Endothelial cell of umbilical vein (primary cell): ENCODE results near the gene GLDN. TPM values are rescaled to one million over a fixed set of nuclear protein-coding genes. Genes with fewer than 3 reads are reported as not detected.

Experiments
- BruUV-seq: library from RNA; stranded (reverse); fragments of 400-500 nt; replicated peaks from 2 replicates; lab custom pipeline; 2021; lab: Mats Ljungman, UMichigan
- CTCF ChIA-PET: fragments of 300-600, 350-600 bp; sonication (Branson Sonifier 250); formaldehyde crosslinking; loops from one replicate; lab custom pipeline; 2021; ENCODE audit warnings: antibody characterized with exemption, inconsistent platforms; lab: Charles Lee
- POLR2A ChIA-PET: fragments of 300-600, 350-600 bp; sonication (Branson Sonifier 250); formaldehyde crosslinking; loops from one replicate; lab custom pipeline; 2021; ENCODE audit warnings: antibody characterized with exemption, inconsistent platforms; lab: Charles Lee
- DNase-seq: peaks from one replicate; pipeline ENCODE4 v3.0.0-alpha.2; 2011; ENCODE audit warnings: low read depth, low spot score
- FAIRE-seq: peaks from 2 replicates; lab custom pipeline; 2011; peaks lifted over from hg19 to GRCh38; lab: Jason Lieb, UNC
- H2AFZ ChIP-seq: 2 replicates; pipeline ENCODE4 v1.6.0; 2012; ENCODE audit warnings: low read depth, low read length, control low read depth, inconsistent platforms
- H3K27ac ChIP-seq: 2 replicates; pipeline ENCODE4 v1.5.1; 2011; ENCODE audit warnings: low read depth, mild to moderate bottlenecking, control low read depth, low read length, moderate library complexity; ENCODE audit not compliant: insufficient read depth
- H3K27me3 ChIP-seq, 2 experiments: 2 replicates each; pipeline versions ENCODE4 v1.6.0 to v1.6.1; 2011; ENCODE audit warnings: low read length in 2 of 2, mixed read lengths in 1 of 2; ENCODE audit not compliant: control insufficient read depth in 2 of 2, insufficient read depth in 2 of 2
- H3K36me3 ChIP-seq, 2 experiments: 2 replicates in 1 of 2; 3 replicates in 1 of 2; pipeline ENCODE4 v1.5.1; 2011; ENCODE audit warnings: low read length in 2 of 2, mild to moderate bottlenecking in 1 of 2, moderate library complexity in 1 of 2; ENCODE audit not compliant: control insufficient read depth in 2 of 2, insufficient read depth in 2 of 2; ENCODE audit errors: extremely low read depth in 1 of 2
- H3K4me1 ChIP-seq: 3 replicates; pipeline ENCODE4 v1.5.1; 2011; ENCODE audit warnings: mild to moderate bottlenecking, low read length; ENCODE audit not compliant: control insufficient read depth, insufficient read depth; ENCODE audit errors: extremely low read depth
- H3K4me2 ChIP-seq: 2 replicates; pipeline ENCODE4 v1.6.1; 2011; ENCODE audit warnings: low read length, control low read depth, mixed read lengths; ENCODE audit not compliant: insufficient read depth
- H3K4me3 ChIP-seq, 3 experiments: fragments of 200-600 bp in 1 of 3; sonication (generic), shearing (Covaris generic) in 1 of 3; replicated peaks in 1 of 3; 2 replicates each; pipeline ENCODE4 v1.5.1; 2011 to 2016; ENCODE audit warnings: control low read depth in 3 of 3, low read length in 3 of 3, mild to moderate bottlenecking in 2 of 3, inconsistent platforms in 1 of 3, low read depth in 1 of 3, moderate library complexity in 1 of 3; ENCODE audit not compliant: insufficient read depth in 1 of 3
- H3K79me2 ChIP-seq: 2 replicates; pipeline ENCODE4 v1.6.0; 2012; ENCODE audit warnings: low read length, inconsistent platforms; ENCODE audit not compliant: control insufficient read depth, insufficient read depth
- H3K9ac ChIP-seq: replicated peaks from 2 replicates; pipeline ENCODE3; 2011; ENCODE audit warnings: low read length, control low read depth; ENCODE audit not compliant: insufficient read depth; ENCODE audit errors: extremely low read depth
- H3K9me1 ChIP-seq: replicated peaks from 3 replicates; pipeline ENCODE4 v1.6.0; 2011; ENCODE audit warnings: mild to moderate bottlenecking, low read length; ENCODE audit not compliant: control insufficient read depth, insufficient read depth; ENCODE audit errors: extremely low read depth
- H3K9me3 ChIP-seq: replicated peaks from 2 replicates; pipeline ENCODE4 v1.5.1; 2012; ENCODE audit warnings: low read length, inconsistent platforms; ENCODE audit not compliant: control insufficient read depth, insufficient read depth
- H4K20me1 ChIP-seq: replicated peaks from 2 replicates; pipeline ENCODE3; 2011; ENCODE audit warnings: mild to moderate bottlenecking, low read length; ENCODE audit not compliant: control insufficient read depth, insufficient read depth; ENCODE audit errors: extremely low read depth
- CTCF ChIP-seq, 2 donors: IDR thresholded peaks; 1 replicate in 1 of 2; 2 replicates in 1 of 2; pipeline ENCODE4 v1.5.1; 2011; ENCODE audit warnings: low read length in 2 of 2, mild to moderate bottlenecking in 2 of 2, moderate library complexity in 2 of 2, control low read depth in 1 of 2, inconsistent platforms in 1 of 2, low read depth in 1 of 2; ENCODE audit not compliant: insufficient read depth in 1 of 2; ENCODE audit errors: extremely low read depth in 1 of 2
- EZH2 ChIP-seq: IDR thresholded peaks from 2 replicates; pipeline ENCODE4 v1.6.1; 2012; ENCODE audit warnings: borderline replicate concordance, low read depth, mild to moderate bottlenecking, moderate library complexity, low read length, inconsistent platforms; ENCODE audit not compliant: severe bottlenecking
- FOS ChIP-seq: IDR thresholded peaks from 2 replicates; pipeline ENCODE4 v1.6.1; 2011; ENCODE audit warnings: mild to moderate bottlenecking, low read length, moderate library complexity, borderline replicate concordance; ENCODE audit not compliant: insufficient read depth
- GATA2 ChIP-seq: IDR thresholded peaks from 2 replicates; pipeline ENCODE4 v1.7.0; 2011; ENCODE audit warnings: low read depth, mild to moderate bottlenecking, moderate library complexity, mixed read lengths, low read length; ENCODE audit not compliant: insufficient read length, insufficient read depth
- JUN ChIP-seq: IDR thresholded peaks from 2 replicates; pipeline ENCODE4 v1.6.1; 2011; ENCODE audit warnings: borderline replicate concordance, low read depth; ENCODE audit not compliant: insufficient read length, insufficient read depth
- MYC ChIP-seq: IDR thresholded peaks from one replicate; pipeline ENCODE4 v1.6.1; 2011; ENCODE audit warnings: mild to moderate bottlenecking, low read depth, low read length
- POLR2A ChIP-seq: IDR thresholded peaks from 2 replicates; pipeline ENCODE4 v1.6.1; 2012; ENCODE audit warnings: low read depth, mild to moderate bottlenecking, control low read depth, low read length
- POLR2AphosphoS5 ChIP-seq: IDR thresholded peaks from 2 replicates; pipeline ENCODE4 v1.6.1; 2012; ENCODE audit warnings: low read depth, mild to moderate bottlenecking, control low read depth, low read length, moderate library complexity; ENCODE audit not compliant: insufficient read depth
- dilution Hi-C: fragments of 300-500 bp; cut with MboI; formaldehyde crosslinking; loops from one replicate; pipeline ENCODE4 v1.15.0; 2019; ENCODE audit warnings: low sequenced_read_pairs; ENCODE audit not compliant: extremely low pct_ligation_motif_present
- intact Hi-C: fragments of 100-400 bp; cut with micrococcal nuclease; formaldehyde crosslinking; loops from one replicate; pipeline ENCODE4 v1.10.0; 2022
- polyA plus RNA-seq, 4 experiments: library from polyadenylated mRNA; depleted of rRNA in 3 of 4; stranded (reverse) in 3 of 4; unstranded in 1 of 4; fragments of >200 nt; gene quantifications; 2 replicates each; pipeline versions ENCODE4 v1.2.1 to v1.2.3, GENCODE V29; 2011 to 2012; ENCODE audit warnings: missing spikeins in 1 of 4
- total RNA-seq: library from RNA; stranded (reverse); gene quantifications from 2 replicates; pipeline ENCODE4 v1.2.3, GENCODE V29; 2021
- TF ChIP-seq, protein P1 (sequence below): IDR thresholded peaks from 2 replicates; pipeline ENCODE4 v1.6.1; 2011; ENCODE audit not compliant: insufficient read depth, insufficient read length

GLDN gene
- total and polyA plus RNA-seq, 2 donors (not counting 3 experiments of a cell fraction or from before 2014, with no cell fraction given): not detected

DNA sequence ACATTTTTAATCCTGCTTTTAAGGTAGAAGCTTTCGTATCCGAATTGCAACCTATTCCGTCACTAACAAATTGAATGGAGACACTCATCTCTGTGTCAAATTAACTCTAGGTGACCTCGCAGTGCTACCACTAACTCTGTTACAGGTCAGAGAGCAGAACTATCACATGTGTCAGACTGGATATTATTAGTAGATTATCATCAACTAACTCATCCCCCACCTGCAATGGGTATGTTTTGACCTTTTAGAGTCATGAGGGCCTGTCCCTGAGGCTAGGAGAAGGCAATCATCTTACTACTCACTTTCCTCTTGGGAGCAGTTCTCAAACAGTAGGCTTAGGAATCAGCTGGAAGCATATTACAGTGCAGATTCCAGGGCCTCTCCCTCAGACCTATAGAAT, 2.0 kb downstream of the GLDN start:
- no peaks in the 10 kb centered on the region for H3K9me1 ChIP-seq
- H4K20me1 ChIP-seq: no peaks in the 10 kb centered on the region
- no peaks in the 10 kb centered on the region for H3K4me1 ChIP-seq
- ChIA-PET CTCF (interaction anchor here (1.6 kb wide), 1 partner anchor 9 kb away, joined by 3 read pairs; no protein-coding TSS in a partner anchor), POLR2A (no interaction called here)
- H3K27me3 ChIP-seq: peaks cover 79 to 96% of the 10 kb centered on the region in 2 experiments
- DNase-seq (no peak), FAIRE-seq (no peak)
- dilution Hi-C loops: no loop called here
- no peak overlapping the region for H3K27ac ChIP-seq
- H3K9me3 ChIP-seq: no peaks in the 10 kb centered on the region
- BruUV-seq: no TSS peak
- TF ChIP-seq, protein P1, sequence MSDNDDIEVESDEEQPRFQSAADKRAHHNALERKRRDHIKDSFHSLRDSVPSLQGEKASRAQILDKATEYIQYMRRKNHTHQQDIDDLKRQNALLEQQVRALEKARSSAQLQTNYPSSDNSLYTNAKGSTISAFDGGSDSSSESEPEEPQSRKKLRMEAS: no peak
- TF ChIP-seq EZH2: no peak
- no peak for TF ChIP-seq POLR2A
- no peak for TF ChIP-seq CTCF (IDR thresholded peaks at IDR 0.05; ENCODE audit: extremely low read depth in 1 of 2, insufficient read depth in 1 of 2, low read depth in 1 of 2, low read length in 2 of 2)
- TF ChIP-seq GATA2: no peak
- no peak for TF ChIP-seq MYC
- no peak for TF ChIP-seq FOS
- TF ChIP-seq POLR2AphosphoS5: no peak
- TF ChIP-seq JUN: no peak
- no peaks in the 10 kb centered on the region for H3K79me2 ChIP-seq
- no peak overlapping the region for H2AFZ ChIP-seq
- no peaks in the 10 kb centered on the region for H3K36me3 ChIP-seq
- intact Hi-C loops: no loop called here
- no peak overlapping the region for H3K4me2 ChIP-seq
- no peak overlapping the region for H3K4me3 ChIP-seq
- no peak overlapping the region for H3K9ac ChIP-seq
